DOHH2 (cell line): ENCODE data around the gene STX17.

Experiments
- CTCF ChIP-seq: fragments of 200-600 bp; sonication (generic); IDR thresholded peaks from one replicate; pipeline ENCODE4 v1.5.1; 2014; ENCODE audit warnings: antibody characterized with exemption, mild to moderate bottlenecking, low read depth, low read length; ENCODE audit not compliant: poor library complexity, severe bottlenecking
- EZH2phosphoT487 ChIP-seq: fragments of 200-600 bp; sonication (generic); IDR thresholded peaks from 2 replicates; pipeline ENCODE4 v1.6.1; 2017; ENCODE audit warnings: borderline replicate concordance, mild to moderate bottlenecking, antibody characterized with exemption, low read length, moderate library complexity, mixed read lengths

DNA sequence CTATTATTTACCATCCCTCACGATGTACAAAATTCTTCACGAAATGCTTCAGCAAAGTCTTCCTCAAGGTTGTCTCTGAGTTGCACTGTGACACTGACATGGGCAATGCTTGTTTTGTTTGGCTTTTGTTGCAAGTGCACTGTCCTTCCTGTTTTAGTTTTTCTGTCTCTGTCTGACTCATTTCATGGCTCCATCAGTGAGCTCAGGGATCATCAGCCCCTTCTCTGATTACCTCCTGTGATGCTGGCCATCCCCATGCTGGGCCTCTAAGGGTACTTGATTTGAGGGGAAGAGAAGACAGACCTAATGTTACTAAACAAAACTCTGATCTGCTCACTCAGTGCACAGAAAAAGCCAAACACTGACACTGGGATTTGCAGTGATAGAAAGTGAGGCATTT is 37.6 kb upstream of the STX17 start:
- TF ChIP-seq EZH2phosphoT487 (no peak), CTCF (no peak)
